Effector memory CD4-positive, alpha-beta T cell (primary cell): Measurements from ENCODE around the gene PCDHB7.
"Not testable (repeated sequence)": the region's sequence is repeated elsewhere in the genome, so short reads cannot be mapped to it uniquely, and the experiment has no call there.

Source experiments
- DNase-seq, 3 donors: peaks; one replicate each; pipeline ENCODE4 v3.0.0-alpha.2; 2020
- H3K27ac ChIP-seq: 2 replicates; pipeline ENCODE4 v1.7.0; 2013; ENCODE audit warnings: mild to moderate bottlenecking, low read length, moderate library complexity; ENCODE audit not compliant: insufficient read depth, poor library complexity, severe bottlenecking
- H3K27me3 ChIP-seq: replicated peaks from 2 replicates; pipeline ENCODE4 v1.7.0; 2013; ENCODE audit warnings: mild to moderate bottlenecking, low read length; ENCODE audit not compliant: insufficient read depth, control insufficient read depth, poor library complexity, severe bottlenecking
- H3K36me3 ChIP-seq: 2 replicates; pipeline ENCODE4 v1.7.0; 2013; ENCODE audit warnings: mild to moderate bottlenecking, low read length, moderate library complexity; ENCODE audit not compliant: control insufficient read depth, insufficient read depth
- H3K4me1 ChIP-seq: 2 replicates; pipeline ENCODE4 v1.7.0; 2013; ENCODE audit warnings: low read length, mild to moderate bottlenecking; ENCODE audit not compliant: control insufficient read depth, insufficient read depth, poor library complexity, severe bottlenecking
- H3K4me3 ChIP-seq: 2 replicates; pipeline ENCODE4 v1.7.0; 2013; ENCODE audit warnings: low read length, low read depth, mild to moderate bottlenecking; ENCODE audit not compliant: insufficient read depth, poor library complexity, severe bottlenecking
- H3K9me3 ChIP-seq: 2 replicates; pipeline ENCODE4 v1.7.0; 2013; ENCODE audit warnings: mild to moderate bottlenecking, low read length, moderate library complexity; ENCODE audit not compliant: control insufficient read depth

PCDHB7 gene

GRCh38 chr5:141151632-141152031 lies 20.8 kb upstream of the PCDHB7 start:
- peaks cover 12% of the 10 kb centered on the region for H3K27me3 ChIP-seq
- H3K4me1 ChIP-seq, H3K27ac ChIP-seq, H3K36me3 ChIP-seq, H3K9me3 ChIP-seq, DNase-seq, H3K4me3 ChIP-seq: not testable (repeated sequence)

DNA sequence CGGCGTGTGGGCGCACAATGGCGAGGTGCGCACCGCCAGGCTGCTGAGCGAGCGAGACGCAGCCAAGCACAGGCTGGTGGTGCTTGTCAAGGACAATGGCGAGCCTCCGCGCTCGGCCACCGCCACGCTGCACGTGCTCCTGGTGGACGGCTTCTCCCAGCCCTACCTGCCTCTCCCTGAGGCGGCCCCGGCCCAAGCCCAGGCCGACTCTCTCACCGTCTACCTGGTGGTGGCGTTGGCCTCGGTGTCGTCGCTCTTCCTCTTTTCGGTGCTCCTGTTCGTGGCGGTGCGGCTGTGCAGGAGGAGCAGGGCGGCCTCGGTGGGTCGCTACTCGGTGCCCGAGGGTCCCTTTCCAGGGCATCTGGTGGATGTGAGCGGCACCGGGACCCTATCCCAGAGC lies 20.3 kb upstream of the PCDHB7 start:
- not testable (repeated sequence) for H3K36me3 ChIP-seq, H3K9me3 ChIP-seq

GRCh38 chr5:141155540-141156374 lies 16.7 kb upstream of the PCDHB7 start:
- Histone ChIP-seq H3K9me3 (no peaks in the 10 kb centered on the region), H3K4me3 (no peak overlapping the region), H3K36me3 (no peaks in the 10 kb centered on the region), H3K27me3 (peaks cover 7% of the 10 kb centered on the region), H3K4me1 (no peaks in the 10 kb centered on the region), H3K27ac (no peak overlapping the region)
- DNase-seq: no peak

More for the DNA sequence above, 20.3 kb upstream of the PCDHB7 start:
- DNase-seq, H3K4me1 ChIP-seq, H3K27ac ChIP-seq, H3K4me3 ChIP-seq: not testable (repeated sequence)
- peaks cover 12% of the 10 kb centered on the region for H3K27me3 ChIP-seq

DNA sequence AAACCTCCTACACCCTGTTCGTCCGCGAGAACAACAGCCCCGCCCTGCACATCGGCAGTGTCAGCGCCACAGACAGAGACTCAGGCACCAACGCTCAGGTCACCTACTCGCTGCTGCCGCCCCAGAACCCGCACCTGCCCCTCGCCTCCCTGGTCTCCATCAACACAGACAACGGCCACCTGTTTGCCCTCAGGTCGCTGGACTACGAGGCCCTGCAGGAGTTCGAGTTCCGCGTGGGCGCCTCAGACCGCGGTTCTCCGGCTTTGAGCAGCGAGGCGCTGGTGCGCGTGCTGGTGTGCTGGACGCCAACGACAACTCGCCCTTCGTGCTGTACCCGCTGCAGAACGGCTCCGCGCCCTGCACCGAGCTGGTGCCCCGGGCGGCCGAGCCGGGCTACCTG lies 15.1 kb upstream of the PCDHB7 start:
- H3K4me1 ChIP-seq, H3K36me3 ChIP-seq, H3K27ac ChIP-seq, H3K9me3 ChIP-seq, DNase-seq, H3K4me3 ChIP-seq, H3K27me3 ChIP-seq: not testable (repeated sequence)

GRCh38 chr5:141157901-141158300 lies 14.5 kb upstream of the PCDHB7 start:
- H3K36me3 ChIP-seq, H3K4me1 ChIP-seq, H3K27ac ChIP-seq, H3K4me3 ChIP-seq, H3K9me3 ChIP-seq, DNase-seq, H3K27me3 ChIP-seq: not testable (repeated sequence)

- DNase-seq, H3K36me3 ChIP-seq, H3K27ac ChIP-seq, H3K9me3 ChIP-seq, H3K27me3 ChIP-seq, H3K4me1 ChIP-seq, H3K4me3 ChIP-seq: not testable (repeated sequence)
These were observed 2.1 kb downstream of the PCDHB7 start for GRCh38 chr5:141174291-141175104.

- no peak for DNase-seq
- H3K4me1 ChIP-seq: no peaks in the 10 kb centered on the region
- no peaks in the 10 kb centered on the region for H3K36me3 ChIP-seq
- H3K27me3 ChIP-seq: peaks cover 12% of the 10 kb centered on the region
- H3K4me3 ChIP-seq: no peak overlapping the region
- no peaks in the 10 kb centered on the region for H3K9me3 ChIP-seq
- no peak overlapping the region for H3K27ac ChIP-seq
These were observed 3.5 kb downstream of the PCDHB7 start for GRCh38 chr5:141175933-141176332.

DNA sequence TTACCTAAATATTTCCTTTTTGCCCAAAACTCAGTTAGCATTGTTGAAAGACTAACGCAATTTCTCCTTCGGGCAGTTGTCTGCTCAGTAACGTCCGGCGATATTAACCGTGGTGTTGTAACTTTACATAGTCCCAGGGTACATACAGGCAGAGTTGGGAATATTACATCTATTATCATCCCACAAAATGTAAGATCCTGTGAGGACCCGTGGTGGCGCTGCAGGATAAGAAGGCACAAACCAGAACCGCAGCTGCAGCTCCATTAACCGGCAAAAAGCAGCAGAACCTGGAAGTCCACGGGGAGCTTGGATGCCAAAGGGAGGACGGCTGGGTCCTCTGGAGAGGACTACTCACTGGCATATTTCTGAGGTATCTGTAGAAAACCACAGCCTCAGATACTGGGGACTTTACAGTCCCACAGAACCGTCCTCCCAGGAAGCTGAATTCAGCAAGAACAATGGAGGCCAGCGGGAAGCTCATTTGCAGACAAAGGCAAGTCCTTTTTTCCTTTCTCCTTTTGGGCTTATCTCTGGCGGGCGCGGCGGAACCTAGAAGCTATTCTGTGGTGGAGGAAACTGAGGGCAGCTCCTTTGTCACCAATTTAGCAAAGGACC lies 5.2 kb downstream of the PCDHB7 start, which contains the start of gene PCDHB8:
TSS of gene PCDHB8 (plus strand) at position 214 of the 615 bp plus-strand sequence. CDS start at position 459, 245 bp downstream.
- not testable (repeated sequence) for H3K9me3 ChIP-seq, H3K36me3 ChIP-seq, H3K27ac ChIP-seq, H3K4me1 ChIP-seq, H3K4me3 ChIP-seq, DNase-seq
- peaks cover 14% of the 10 kb centered on the region for H3K27me3 ChIP-seq

GRCh38 chr5:141179371-141179770 lies 6.9 kb downstream of the PCDHB7 start:
- not testable (repeated sequence) for H3K36me3 ChIP-seq, DNase-seq, H3K4me3 ChIP-seq, H3K27ac ChIP-seq, H3K9me3 ChIP-seq, H3K4me1 ChIP-seq
- peaks cover 14% of the 10 kb centered on the region for H3K27me3 ChIP-seq

- H3K27ac ChIP-seq, H3K4me1 ChIP-seq, H3K4me3 ChIP-seq, H3K36me3 ChIP-seq, DNase-seq, H3K9me3 ChIP-seq: not testable (repeated sequence)
- peaks cover 14% of the 10 kb centered on the region for H3K27me3 ChIP-seq
These were observed 7.4 kb downstream of the PCDHB7 start for GRCh38 chr5:141179876-141180275.
